IPS DF 19.7 (cell line): ENCODE results near the gene ADAMTSL3.
"Not testable (repeated sequence)": the region's sequence is repeated elsewhere in the genome, so short reads cannot be mapped to it uniquely, and the experiment has no call there.

Experiments used
- DNase-seq: peaks from one replicate; pipeline ENCODE4 v3.0.0-alpha.2; 2013; ENCODE audit warnings: low read depth, low spot score

Gene ADAMTSL3

GRCh38 chr15:83927704-83928391 lies 273.9 kb downstream of the ADAMTSL3 start:
- no peak for DNase-seq

GRCh38 chr15:83928392-83928734 lies 274.4 kb downstream of the ADAMTSL3 start:
- DNase-seq, result no peak

GRCh38 chr15:83928878-83929418 lies 275.0 kb downstream of the ADAMTSL3 start:
- no peak for DNase-seq

GRCh38 chr15:83929619-83930018 lies 275.7 kb downstream of the ADAMTSL3 start:
- DNase-seq, result no peak

GRCh38 chr15:83930392-83931212 lies 276.7 kb downstream of the ADAMTSL3 start:
- no peak for DNase-seq

GRCh38 chr15:83935774-83936173 lies 281.9 kb downstream of the ADAMTSL3 start:
- no peak for DNase-seq

- no peak for DNase-seq
These were observed 286.2 kb downstream of the ADAMTSL3 start for GRCh38 chr15:83940136-83940535.

GRCh38 chr15:83943043-83943442 lies 289.1 kb downstream of the ADAMTSL3 start:
- DNase-seq, result no peak

GRCh38 chr15:83943849-83944404 lies 290.0 kb downstream of the ADAMTSL3 start:
- DNase-seq, result no peak

- DNase-seq, result no peak
These were observed 293.2 kb downstream of the ADAMTSL3 start for GRCh38 chr15:83947156-83947555.

- DNase-seq, result no peak
These were observed 300.6 kb downstream of the ADAMTSL3 start for GRCh38 chr15:83954506-83954905.

- DNase-seq, result no peak
These were observed 301.9 kb downstream of the ADAMTSL3 start for GRCh38 chr15:83955806-83956265.

- no peak for DNase-seq
These were observed 303.0 kb downstream of the ADAMTSL3 start for GRCh38 chr15:83956887-83957286.

- DNase-seq, result no peak
These were observed 305.6 kb downstream of the ADAMTSL3 start for GRCh38 chr15:83959477-83959876.

GRCh38 chr15:83960192-83960829 lies 306.4 kb downstream of the ADAMTSL3 start:
- no peak for DNase-seq

GRCh38 chr15:83961311-83961710 lies 307.4 kb downstream of the ADAMTSL3 start:
- no peak for DNase-seq

- DNase-seq, result not testable (repeated sequence)
These were observed 311.0 kb downstream of the ADAMTSL3 start for GRCh38 chr15:83964967-83965366.

- DNase-seq, result no peak
These were observed 316.5 kb downstream of the ADAMTSL3 start for GRCh38 chr15:83970295-83970890.

GRCh38 chr15:83971992-83972391 lies 318.1 kb downstream of the ADAMTSL3 start:
- no peak for DNase-seq

GRCh38 chr15:83973816-83974215 lies 319.9 kb downstream of the ADAMTSL3 start:
- DNase-seq, result no peak

- DNase-seq, result no peak
These were observed 324.1 kb downstream of the ADAMTSL3 start for GRCh38 chr15:83977992-83978391.
